ENCODE results near the gene ISCA1.
A peak's percentile ranks its signal among the peaks of the same experiment; 100 is the strongest.
"Not testable (repeated sequence)": the region's sequence is repeated elsewhere in the genome, so short reads cannot be mapped to it uniquely, and the experiment has no call there.

Gene ISCA1

GRCh38 chr9:86282077-86282978, at the start of gene ISCA1:
Gene ISCA1 (minus strand): TSS chr9:86282538. CDS start chr9:86282458, 80 bp downstream.
- peak; percentile 97 for DNase-seq

GRCh38 chr9:86330186-86330585, 47.8 kb upstream of the ISCA1 start:
- DNase-seq, result no peak

- no peak for DNase-seq
Measured at GRCh38 chr9:86329649-86330048, 47.3 kb upstream of the ISCA1 start.

- no peak for DNase-seq
Measured at GRCh38 chr9:86328156-86328555, 45.8 kb upstream of the ISCA1 start.

GRCh38 chr9:86326536-86326935, 44.2 kb upstream of the ISCA1 start:
- no peak for DNase-seq

- DNase-seq, result no peak
Measured at GRCh38 chr9:86324901-86325300, 42.6 kb upstream of the ISCA1 start.

- no peak for DNase-seq
Measured at GRCh38 chr9:86324308-86324707, 42.0 kb upstream of the ISCA1 start.

- DNase-seq, result no peak
Measured at GRCh38 chr9:86322973-86323644, 40.8 kb upstream of the ISCA1 start.

- DNase-seq, result no peak
Measured at GRCh38 chr9:86321373-86321772, 39.0 kb upstream of the ISCA1 start.

GRCh38 chr9:86318187-86318586, 35.8 kb upstream of the ISCA1 start:
- DNase-seq, result no peak

- DNase-seq, result no peak
Measured at GRCh38 chr9:86315078-86315477, 32.7 kb upstream of the ISCA1 start.

GRCh38 chr9:86312959-86313358, 30.6 kb upstream of the ISCA1 start:
- not testable (repeated sequence) for DNase-seq

GRCh38 chr9:86308687-86309086, 26.3 kb upstream of the ISCA1 start:
- no peak for DNase-seq

GRCh38 chr9:86304236-86304730, 21.9 kb upstream of the ISCA1 start:
- DNase-seq, result no peak

GRCh38 chr9:86303316-86303975, 21.1 kb upstream of the ISCA1 start:
- DNase-seq, result no peak

GRCh38 chr9:86301686-86302085, 19.3 kb upstream of the ISCA1 start:
- DNase-seq, result no peak

- DNase-seq, result no peak
Measured at GRCh38 chr9:86300701-86301100, 18.4 kb upstream of the ISCA1 start.

GRCh38 chr9:86298873-86299272, 16.5 kb upstream of the ISCA1 start:
- no peak for DNase-seq

- DNase-seq, result not testable (repeated sequence)
Measured at GRCh38 chr9:86290341-86290740, 8.0 kb upstream of the ISCA1 start.

GRCh38 chr9:86288499-86289198, 6.3 kb upstream of the ISCA1 start:
- DNase-seq, result no peak

GRCh38 chr9:86287013-86287412, 4.7 kb upstream of the ISCA1 start:
- DNase-seq, result no peak

GRCh38 chr9:86286278-86286677, 3.9 kb upstream of the ISCA1 start:
- no peak for DNase-seq

- no peak for DNase-seq
Measured at GRCh38 chr9:86285261-86285660, 2.9 kb upstream of the ISCA1 start.
